Measurements from ENCODE around the gene EIF2D.

GRCh38 chr1:206560007-206560716, 52.1 kb downstream of the EIF2D start:
- TF ChIP-seq ZNF274 (IDR thresholded peaks at IDR 0.05; ENCODE audit: low read depth, low read length) = no peak
- no peak for TF ChIP-seq YY1 (IDR thresholded peaks at IDR 0.05; ENCODE audit: insufficient read depth, insufficient read length)
